Panc1 (cell line): ENCODE measurements around the gene RNF114.

Experiments
- CTCF ChIP-seq: fragments of 450-650 bp; IDR thresholded peaks from 2 replicates; pipeline ENCODE4 v1.5.1; 2017; ENCODE audit warnings: mild to moderate bottlenecking
- SIN3A ChIP-seq: IDR thresholded peaks from 2 replicates; pipeline ENCODE4 v1.6.1; 2012; ENCODE audit warnings: low read depth, mild to moderate bottlenecking, low read length, moderate library complexity, borderline replicate concordance; ENCODE audit not compliant: insufficient read depth
- TCF7L2 ChIP-seq: IDR thresholded peaks from 2 replicates; pipeline ENCODE4 v1.6.1; 2011; ENCODE audit warnings: mild to moderate bottlenecking, low read depth, low read length, inconsistent platforms

- TF ChIP-seq CTCF (no peak), TCF7L2 (no peak), SIN3A (no peak)
Measured at GRCh38 chr20:49948809-49949507, 12.8 kb downstream of the RNF114 start.
